WERI-Rb-1 (cell line): Measurements from ENCODE around the gene IGFL1.
"Not testable (repeated sequence)": the region's sequence is repeated elsewhere in the genome, so short reads cannot be mapped to it uniquely, and the experiment has no call there.

ENCODE experiments used
- DNase-seq: peaks from one replicate; pipeline ENCODE4 v3.0.0-alpha.2; 2020
- H3K27ac ChIP-seq: fragments of 250-450 bp; sonication (Bioruptor Pico); 2 replicates; pipeline ENCODE4 v1.5.1; 2020; ENCODE audit warnings: mild to moderate bottlenecking, moderate library complexity
- H3K27me3 ChIP-seq: fragments of 250-450 bp; sonication (Bioruptor Pico); 2 replicates; pipeline ENCODE4 v1.5.1; 2021; ENCODE audit warnings: mild to moderate bottlenecking, low read depth, moderate library complexity; ENCODE audit not compliant: insufficient read depth, severe bottlenecking
- H3K36me3 ChIP-seq: fragments of 250-450 bp; sonication (Bioruptor Pico); 2 replicates; pipeline ENCODE4 v1.5.1; 2020; ENCODE audit warnings: mild to moderate bottlenecking, moderate library complexity
- H3K4me3 ChIP-seq: 2 replicates; pipeline ENCODE4 v1.5.1; 2011; ENCODE audit warnings: low read depth, mild to moderate bottlenecking, control low read depth, low read length
- H3K9me3 ChIP-seq: fragments of 250-450 bp; sonication (Bioruptor Pico); 2 replicates; pipeline ENCODE4 v1.5.1; 2021; ENCODE audit warnings: mild to moderate bottlenecking, moderate library complexity; ENCODE audit not compliant: severe bottlenecking
- CTCF ChIP-seq: IDR thresholded peaks from 2 replicates; pipeline ENCODE4 v1.5.1; 2011; ENCODE audit warnings: low read depth, mild to moderate bottlenecking, control low read depth, inconsistent platforms, low read length

IGFL1 gene

GRCh38 chr19:46211201-46211881 is 18.2 kb upstream of the IGFL1 start:
- no peak overlapping the region for H3K4me3 ChIP-seq
- TF ChIP-seq CTCF: no peak
- DNase-seq: no peak

GRCh38 chr19:46212592-46212991 is 16.9 kb upstream of the IGFL1 start:
- H3K4me3 ChIP-seq, H3K36me3 ChIP-seq, DNase-seq, H3K9me3 ChIP-seq, H3K27ac ChIP-seq, H3K27me3 ChIP-seq: not testable (repeated sequence)

More at GRCh38 chr19:46211201-46211881, 18.2 kb upstream of the IGFL1 start:
- no peaks in the 10 kb centered on the region for H3K27me3 ChIP-seq
- H3K36me3 ChIP-seq: no peaks in the 10 kb centered on the region
- no peaks in the 10 kb centered on the region for H3K9me3 ChIP-seq
- no peak overlapping the region for H3K27ac ChIP-seq

DNA sequence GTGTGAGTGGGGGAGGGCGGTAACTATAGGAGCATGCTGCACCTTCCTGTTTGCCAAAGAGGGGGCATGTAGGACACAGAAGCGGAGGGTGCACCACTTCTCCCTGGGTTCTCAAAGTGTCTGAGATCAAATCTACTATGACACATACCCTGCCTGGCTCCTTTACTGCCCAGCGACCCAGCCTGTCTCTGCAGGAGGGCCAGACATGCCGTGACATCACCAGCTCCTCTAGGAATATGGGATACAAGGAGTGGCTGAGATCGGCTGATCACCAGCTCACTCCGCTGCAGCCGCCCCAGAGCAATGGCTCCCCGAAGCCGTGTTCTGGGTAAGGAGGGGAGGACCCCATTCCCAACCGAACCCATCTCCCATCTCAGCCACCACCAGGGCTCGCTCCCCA is 16.4 kb upstream of the IGFL1 start:
- H3K27me3 ChIP-seq: no peaks in the 10 kb centered on the region
- peaks cover 2% of the 10 kb centered on the region for H3K9me3 ChIP-seq
- H3K36me3 ChIP-seq: no peaks in the 10 kb centered on the region
- no peak overlapping the region for H3K4me3 ChIP-seq
- no peak overlapping the region for H3K27ac ChIP-seq
- TF ChIP-seq CTCF: no peak
- DNase-seq: no peak

DNA sequence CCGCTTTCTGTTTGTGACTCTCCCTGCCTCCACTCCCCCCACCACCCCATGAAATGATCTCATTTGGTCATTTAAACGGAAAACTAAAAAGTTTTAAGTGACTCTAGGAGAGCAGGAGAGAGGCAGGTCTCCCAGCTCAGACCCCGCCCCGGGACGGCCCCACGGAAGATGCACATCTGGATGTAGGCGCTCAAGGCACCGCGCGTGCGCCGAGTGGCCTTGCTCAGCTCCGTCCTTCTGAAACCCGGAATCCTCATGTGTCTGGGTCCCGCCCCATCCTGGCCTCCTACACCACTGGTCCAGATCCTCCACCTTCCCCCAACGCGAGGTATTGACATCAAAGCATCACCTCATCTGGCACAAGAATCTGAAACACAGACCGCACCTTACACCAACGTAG is 15.7 kb upstream of the IGFL1 start:
- DNase-seq: no peak
- TF ChIP-seq CTCF: no peak
- peaks cover 2% of the 10 kb centered on the region for H3K9me3 ChIP-seq
- H3K36me3 ChIP-seq: no peaks in the 10 kb centered on the region
- H3K27me3 ChIP-seq: no peaks in the 10 kb centered on the region
- H3K27ac ChIP-seq: no peak overlapping the region
- H3K4me3 ChIP-seq: no peak overlapping the region

- Histone ChIP-seq H3K27ac (no peak overlapping the region), H3K36me3 (no peaks in the 10 kb centered on the region), H3K4me3 (no peak overlapping the region), H3K27me3 (no peaks in the 10 kb centered on the region), H3K9me3 (peaks cover 2% of the 10 kb centered on the region)
- no peak for TF ChIP-seq CTCF
- DNase-seq: no peak
These were observed 12.9 kb upstream of the IGFL1 start for GRCh38 chr19:46216612-46217011.

GRCh38 chr19:46217476-46217875 is 12.1 kb upstream of the IGFL1 start:
- no peaks in the 10 kb centered on the region for H3K36me3 ChIP-seq
- H3K27ac ChIP-seq: no peak overlapping the region
- no peaks in the 10 kb centered on the region for H3K27me3 ChIP-seq
- H3K9me3 ChIP-seq: peaks cover 2% of the 10 kb centered on the region
- H3K4me3 ChIP-seq: no peak overlapping the region
- DNase-seq: no peak
- TF ChIP-seq CTCF: no peak
